Spleen (tissue), 11 donors: ENCODE data around the gene NEU3. TPM values are rescaled to one million over a fixed set of nuclear protein-coding genes. Genes with fewer than 3 reads are reported as not detected.

Source experiments
- DNase-seq: peaks from one replicate; pipeline ENCODE4 v3.0.0-alpha.2; 2020
- H3K27ac ChIP-seq, 8 donors: fragments of 200-600 bp; sonication (generic) in 7 of 8; 1 replicate in 4 of 8; 2 replicates in 4 of 8; pipeline versions ENCODE4 v1.5.0 to v1.8.0; 2016 to 2021; ENCODE audit warnings: inconsistent platforms in 4 of 8, mild to moderate bottlenecking in 4 of 8, moderate library complexity in 1 of 8
- H3K27me3 ChIP-seq, 7 donors: fragments of 200-600 bp; sonication (generic) in 6 of 7; replicated peaks in 1 of 7; 1 replicate in 4 of 7; 2 replicates in 3 of 7; pipeline versions ENCODE4 v1.5.0 to v1.8.0; 2016 to 2021; ENCODE audit warnings: inconsistent platforms in 3 of 7, mild to moderate bottlenecking in 1 of 7
- H3K36me3 ChIP-seq, 6 donors: fragments of 200-600 bp; sonication (generic) in 5 of 6; 1 replicate in 4 of 6; 2 replicates in 2 of 6; pipeline versions ENCODE4 v1.5.0 to v1.8.0; 2016 to 2021; ENCODE audit warnings: inconsistent platforms in 2 of 6
- H3K4me1 ChIP-seq, 6 donors: fragments of 200-600 bp; sonication (generic) in 5 of 6; 1 replicate in 3 of 6; 2 replicates in 3 of 6; pipeline versions ENCODE4 v1.5.0 to v1.8.0; 2016 to 2021; ENCODE audit warnings: inconsistent platforms in 3 of 6
- H3K4me3 ChIP-seq, 8 donors: fragments of 200-600 bp; sonication (generic) in 7 of 8; 1 replicate in 4 of 8; 2 replicates in 4 of 8; pipeline versions ENCODE4 v1.5.0 to v1.8.0; 2016 to 2021; ENCODE audit warnings: inconsistent platforms in 4 of 8, mild to moderate bottlenecking in 4 of 8, moderate library complexity in 2 of 8
- H3K9me3 ChIP-seq, 8 donors: fragments of 200-600 bp; sonication (generic) in 7 of 8; 1 replicate in 4 of 8; 2 replicates in 4 of 8; pipeline versions ENCODE4 v1.5.0 to v1.8.0; 2016 to 2021; ENCODE audit warnings: inconsistent platforms in 4 of 8
- POLR2A ChIP-seq, 3 donors: fragments of 450-650 bp; IDR thresholded peaks; one replicate each; pipeline ENCODE4 v1.5.1; 2017; ENCODE audit warnings: antibody characterized with exemption in 3 of 3, mild to moderate bottlenecking in 1 of 3
- POLR2AphosphoS5 ChIP-seq, 3 donors: sonication (generic); formaldehyde crosslinking; IDR thresholded peaks; one replicate each; pipeline ENCODE4 v1.5.1; 2017; ENCODE audit warnings: antibody characterized with exemption in 3 of 3
- WGBS, 5 donors: extraction: QIAGEN DNeasy Blood & Tissue Kit in 3 of 5; methylation state at CpG; one replicate each; pipeline versions ENCODE4 v1.1.5 to v1.1.7; 2013 to 2018; 5-methylcytosine and 5-hydroxymethylcytosine counted together
- intact Hi-C: fragments of 100-400 bp; cut with DNase I; formaldehyde crosslinking; loops from one replicate; pipeline ENCODE4 v1.15.0; 2023; ENCODE audit warnings: low total_unique reads
- polyA plus RNA-seq, 3 donors: library from polyadenylated mRNA; stranded (reverse); fragments of 200-250 nt; gene quantifications; one replicate each; pipeline ENCODE4 v1.2.1, GENCODE V29; 2013
- total RNA-seq, 7 donors: library from RNA; depleted of rRNA in 3 of 7; stranded (reverse); fragments of >200 nt in 3 of 7; fragmentation: NEBNext Ultra II Directional in 4 of 7; extraction: Animal tissue kit (Norgen Biotek cat#: 25700) in 4 of 7; gene quantifications; one replicate each; pipeline versions ENCODE4 v1.1.0 to v1.2.1, GENCODE V29; 2016 to 2021
- TF ChIP-seq, protein P1 (sequence below), 11 experiments: fragments of 200-600 bp in 7 of 11; fragments of 450-650 bp in 4 of 11; sonication (generic) in 4 of 11; IDR thresholded peaks in 8 of 11; conservative IDR thresholded peaks in 3 of 11; 1 replicate in 7 of 11; 2 replicates in 4 of 11; pipeline versions ENCODE4 v1.4.0 to v1.8.0; 2016 to 2021; ENCODE audit warnings: antibody characterized with exemption in 11 of 11, inconsistent platforms in 4 of 11, mild to moderate bottlenecking in 1 of 11
- donor health status: healthy with polysubstance abuse.
- donor health status: DM: no; HTN: no; CAD: no; lungs with moderate emphysema.
- donor health status: DM: no; HTN: no; CAD: no.
- donor health status: Bipolar disorder and iron deficiency.
- donor health status: healthy.
- donor health status: DM: no; HTN: no; CAD: no.
- donor health status: DM: yes; HTN: yes; CAD: no.

The NEU3 gene
- total and polyA plus RNA-seq, 10 donors, result 2.8 to 14.9 (median 13.3) TPM

DNA sequence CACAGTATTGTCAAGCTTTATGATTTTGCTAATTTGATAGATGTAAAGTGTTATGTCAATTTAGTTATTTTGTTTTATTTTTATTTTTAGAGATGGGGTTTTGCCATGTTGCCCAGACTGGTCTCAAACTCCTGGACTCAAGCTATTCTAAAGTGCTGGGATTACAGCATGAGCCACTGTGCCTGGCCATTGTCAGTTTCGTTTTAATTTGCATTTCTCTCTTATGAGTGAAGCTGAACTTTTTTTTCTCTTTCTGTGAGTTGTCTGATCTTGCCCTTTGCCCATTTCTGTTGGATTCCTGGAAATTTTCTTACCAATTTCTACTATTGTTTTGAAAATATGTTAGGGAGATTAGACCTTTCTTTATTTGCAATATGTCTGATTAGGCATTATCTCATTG, 15.5 kb downstream of the NEU3 start:
- intact Hi-C loops, result no loop called here
- 64 to 88% (median 75%) methylated on average over 1 of the region's 1 CpG for WGBS, 5 donors
- no peak overlapping the region for H3K27ac ChIP-seq

DNA sequence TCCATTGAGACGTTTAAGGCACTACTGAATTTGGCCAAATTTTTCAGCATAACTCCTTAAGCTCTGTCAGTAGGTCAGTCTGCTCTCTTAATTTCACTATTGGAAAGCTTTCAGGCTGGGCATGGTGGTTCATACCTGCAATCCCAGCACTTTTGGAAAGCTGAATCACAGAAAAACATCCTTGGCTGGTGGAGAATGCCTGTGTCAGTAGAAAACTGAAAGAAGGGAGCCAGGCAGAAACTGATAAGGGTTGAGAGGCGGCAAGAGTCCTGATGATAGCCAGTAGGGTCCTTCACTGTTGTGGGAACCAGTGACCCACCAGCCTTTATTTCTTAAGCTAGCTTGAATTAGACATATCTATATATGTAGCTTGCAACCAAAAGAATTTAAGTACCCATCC, 22.6 kb downstream of the NEU3 start:
- Histone ChIP-seq H3K9me3 (no peaks in the 10 kb centered on the region), H3K27me3 (no peaks in the 10 kb centered on the region), H3K4me1 (no peaks in the 10 kb centered on the region), H3K27ac (no peak overlapping the region), H3K4me3 (no peak overlapping the region), H3K36me3 (peaks cover 1 to 74% (median 12%) of the 10 kb centered on the region in 6 donors)
- TF ChIP-seq POLR2A (IDR thresholded peaks at IDR 0.05) (no peak), POLR2AphosphoS5 (IDR thresholded peaks at IDR 0.05) (no peak)
- TF ChIP-seq, protein P1, sequence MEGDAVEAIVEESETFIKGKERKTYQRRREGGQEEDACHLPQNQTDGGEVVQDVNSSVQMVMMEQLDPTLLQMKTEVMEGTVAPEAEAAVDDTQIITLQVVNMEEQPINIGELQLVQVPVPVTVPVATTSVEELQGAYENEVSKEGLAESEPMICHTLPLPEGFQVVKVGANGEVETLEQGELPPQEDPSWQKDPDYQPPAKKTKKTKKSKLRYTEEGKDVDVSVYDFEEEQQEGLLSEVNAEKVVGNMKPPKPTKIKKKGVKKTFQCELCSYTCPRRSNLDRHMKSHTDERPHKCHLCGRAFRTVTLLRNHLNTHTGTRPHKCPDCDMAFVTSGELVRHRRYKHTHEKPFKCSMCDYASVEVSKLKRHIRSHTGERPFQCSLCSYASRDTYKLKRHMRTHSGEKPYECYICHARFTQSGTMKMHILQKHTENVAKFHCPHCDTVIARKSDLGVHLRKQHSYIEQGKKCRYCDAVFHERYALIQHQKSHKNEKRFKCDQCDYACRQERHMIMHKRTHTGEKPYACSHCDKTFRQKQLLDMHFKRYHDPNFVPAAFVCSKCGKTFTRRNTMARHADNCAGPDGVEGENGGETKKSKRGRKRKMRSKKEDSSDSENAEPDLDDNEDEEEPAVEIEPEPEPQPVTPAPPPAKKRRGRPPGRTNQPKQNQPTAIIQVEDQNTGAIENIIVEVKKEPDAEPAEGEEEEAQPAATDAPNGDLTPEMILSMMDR (IDR thresholded peaks at IDR 0.05 in 8 of 11, conservative IDR thresholded peaks at IDR 0.05 in 3 of 11), result no peak
- intact Hi-C loops, result no loop called here
- DNase-seq, result no peak
- 87 to 94% (median 88%) methylated on average over 2 of the region's 2 CpGs for whole genome bisulfite sequencing, 5 donors

More for the DNA sequence above, 15.5 kb downstream of the NEU3 start:
- no peaks in the 10 kb centered on the region for H3K4me1 ChIP-seq
- H3K36me3 ChIP-seq, result peaks cover 2 to 58% (median 24%) of the 10 kb centered on the region in 6 donors
- H3K27me3 ChIP-seq, result no peaks in the 10 kb centered on the region
- no peak for DNase-seq
- no peaks in the 10 kb centered on the region for H3K9me3 ChIP-seq
- TF ChIP-seq POLR2AphosphoS5 (IDR thresholded peaks at IDR 0.05), result no peak
- no peak for TF ChIP-seq POLR2A (IDR thresholded peaks at IDR 0.05)
- TF ChIP-seq, protein P1 (IDR thresholded peaks at IDR 0.05 in 8 of 11, conservative IDR thresholded peaks at IDR 0.05 in 3 of 11), result no peak
- H3K4me3 ChIP-seq, result no peak overlapping the region

DNA sequence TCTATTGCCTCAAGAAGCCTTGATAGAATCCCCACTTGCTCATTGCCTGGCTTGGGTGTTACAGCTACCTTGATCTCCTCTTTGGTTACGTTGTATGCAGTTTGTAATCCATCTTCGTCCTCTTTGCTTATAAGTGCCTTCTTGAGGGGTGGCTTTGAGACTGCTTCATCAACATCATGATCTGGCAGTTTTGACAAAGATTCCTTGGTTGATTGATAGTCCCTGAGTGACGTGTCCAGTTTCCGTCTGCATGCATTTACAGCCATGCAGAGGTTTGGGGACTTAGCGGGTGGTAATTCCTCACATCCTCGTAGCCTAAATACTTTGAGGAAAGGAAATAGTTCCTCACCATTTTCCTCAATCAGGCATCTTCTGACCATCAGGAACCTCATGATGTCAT, 23.1 kb downstream of the NEU3 start:
- Histone ChIP-seq H3K36me3 (peaks cover 0 to 71% (median 7%) of the 10 kb centered on the region in 6 donors), H3K27me3 (no peaks in the 10 kb centered on the region), H3K4me3 (no peak overlapping the region), H3K4me1 (no peaks in the 10 kb centered on the region), H3K9me3 (no peaks in the 10 kb centered on the region), H3K27ac (no peak overlapping the region)
- WGBS, 5 donors, result 91 to 99% (median 97%) methylated on average over 6 of the region's 6 CpGs
- DNase-seq, result no peak
- TF ChIP-seq POLR2AphosphoS5 (IDR thresholded peaks at IDR 0.05), result no peak
- no peak for TF ChIP-seq POLR2A (IDR thresholded peaks at IDR 0.05)
- TF ChIP-seq, protein P1 (IDR thresholded peaks at IDR 0.05 in 8 of 11, conservative IDR thresholded peaks at IDR 0.05 in 3 of 11), result no peak
- intact Hi-C loops, result no loop called here

DNA sequence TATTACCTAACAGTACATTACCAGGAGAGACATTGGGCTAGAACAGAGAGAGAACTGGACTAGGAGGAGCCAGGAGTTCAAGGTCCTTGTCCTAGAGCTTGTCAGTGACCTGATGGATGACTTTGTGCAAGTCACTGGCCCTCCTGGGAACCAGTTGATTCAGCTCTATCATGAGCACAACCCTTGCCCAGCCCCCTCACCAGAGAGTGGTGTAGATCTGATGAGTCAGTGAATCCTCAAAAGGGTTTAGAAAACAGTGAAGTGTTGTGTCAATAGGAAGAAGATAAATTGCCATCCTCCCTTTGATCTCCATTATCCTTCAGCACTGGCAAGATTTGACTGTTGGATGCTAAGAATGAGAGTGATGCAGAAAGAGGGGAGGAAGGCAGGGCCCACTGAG, 24.3 kb downstream of the NEU3 start:
- H3K36me3 ChIP-seq, result peaks cover 0 to 61% (median 2%) of the 10 kb centered on the region in 6 donors
- H3K27ac ChIP-seq, result no peak overlapping the region
- H3K9me3 ChIP-seq, result no peaks in the 10 kb centered on the region
- TF ChIP-seq, protein P1 (IDR thresholded peaks at IDR 0.05 in 8 of 11, conservative IDR thresholded peaks at IDR 0.05 in 3 of 11), result no peak
- TF ChIP-seq POLR2AphosphoS5 (IDR thresholded peaks at IDR 0.05) (no peak), POLR2A (IDR thresholded peaks at IDR 0.05) (no peak)
- intact Hi-C loops, result no loop called here
- no peak for DNase-seq
- no peak overlapping the region for H3K4me3 ChIP-seq
- no peaks in the 10 kb centered on the region for H3K27me3 ChIP-seq
- H3K4me1 ChIP-seq, result no peaks in the 10 kb centered on the region
